HG02678 (cell line): ENCODE data around the gene ERCC8.
"Not testable (repeated sequence)": the region's sequence is repeated elsewhere in the genome, so short reads cannot be mapped to it uniquely, and the experiment has no call there.

ENCODE experiments used
- ATAC-seq: cut with Tn5 transposase; IDR thresholded peaks from one replicate; pipeline ENCODE4 v1.9.1; 2021; ENCODE audit warnings: mild to moderate bottlenecking, moderate library complexity; ENCODE audit not compliant: unreplicated experiment

Gene ERCC8

GRCh38 chr5:60918466-60918865 is 26.4 kb downstream of the ERCC8 start:
- ATAC-seq: no peak

GRCh38 chr5:60916646-60917045 is 28.2 kb downstream of the ERCC8 start:
- ATAC-seq: no peak

- ATAC-seq: no peak
Observed at GRCh38 chr5:60903356-60903755, 41.5 kb downstream of the ERCC8 start.

GRCh38 chr5:60896991-60897390 is 47.9 kb downstream of the ERCC8 start:
- ATAC-seq: no peak

- ATAC-seq: no peak
Observed at GRCh38 chr5:60893521-60893920, 51.3 kb downstream of the ERCC8 start.

GRCh38 chr5:60891667-60892066 is 53.2 kb downstream of the ERCC8 start:
- no peak for ATAC-seq

GRCh38 chr5:60888359-60889061 is 56.4 kb downstream of the ERCC8 start:
- peak; percentile 78 for ATAC-seq

- no peak for ATAC-seq
Observed at GRCh38 chr5:60887746-60888145, 57.1 kb downstream of the ERCC8 start.

- ATAC-seq: no peak
Observed at GRCh38 chr5:60887096-60887495, 57.8 kb downstream of the ERCC8 start.

GRCh38 chr5:60886158-60886557 is 58.7 kb downstream of the ERCC8 start:
- no peak for ATAC-seq

- ATAC-seq: no peak
Observed at GRCh38 chr5:60883229-60883628, 61.6 kb downstream of the ERCC8 start.

- ATAC-seq: no peak
Observed at GRCh38 chr5:60872892-60873291, 72.0 kb downstream of the ERCC8 start.

GRCh38 chr5:60870857-60871256 is 74.0 kb downstream of the ERCC8 start:
- no peak for ATAC-seq

GRCh38 chr5:60860572-60860971 is 84.3 kb downstream of the ERCC8 start:
- ATAC-seq: not testable (repeated sequence)

GRCh38 chr5:60856066-60856465 is 88.8 kb downstream of the ERCC8 start:
- ATAC-seq: no peak

- no peak for ATAC-seq
Observed at GRCh38 chr5:60852940-60853339, 91.9 kb downstream of the ERCC8 start.

- ATAC-seq: no peak
Observed at GRCh38 chr5:60852317-60852716, 92.6 kb downstream of the ERCC8 start.

GRCh38 chr5:60851626-60852025 is 93.2 kb downstream of the ERCC8 start:
- ATAC-seq: no peak

- ATAC-seq: no peak
Observed at GRCh38 chr5:60846298-60846697, 98.6 kb downstream of the ERCC8 start.

GRCh38 chr5:60843936-60844905 is 100.6 kb downstream of the ERCC8 start, which contains the start of gene ELOVL7:
Gene ELOVL7, minus strand, starts transcription at chr5:60844269. Its CDS starts 56,872 bp downstream, at chr5:60787397.
- ATAC-seq: peak; percentile 93

GRCh38 chr5:60843386-60843935 is 101.4 kb downstream of the ERCC8 start:
- ATAC-seq: peak; percentile 28
